GM23338 (cell line): ENCODE data around the gene MPO. TPM values are rescaled to one million over a fixed set of nuclear protein-coding genes. Genes with fewer than 3 reads are reported as not detected.

ENCODE experiments used
- ATAC-seq: fragments of 200-7000 bp; cut with Tn5 transposase; 3 replicates; pipeline ENCODE4 v1.9.1; 2020
- DNase-seq: peaks from one replicate; pipeline ENCODE4 v3.0.0-alpha.2; 2015; ENCODE audit warnings: low spot score
- H2AFZ ChIP-seq: fragments of 200-600 bp; sonication (generic); 2 replicates; pipeline ENCODE4 v1.8.0; 2016; ENCODE audit warnings: antibody characterized with exemption, mild to moderate bottlenecking, moderate library complexity
- H3F3A ChIP-seq: fragments of 200-600 bp; sonication (generic); replicated peaks from 2 replicates; pipeline ENCODE4 v1.8.0; 2017; ENCODE audit warnings: antibody characterized with exemption, mixed run types, low read depth
- H3K27ac ChIP-seq: fragments of 200-600 bp; sonication (generic); 2 replicates; pipeline ENCODE4 v1.6.1; 2016; ENCODE audit warnings: low read depth
- H3K27me3 ChIP-seq: fragments of 200-600 bp; sonication (generic); 2 replicates; pipeline ENCODE4 v1.8.0; 2016; ENCODE audit warnings: mild to moderate bottlenecking, mixed run types, moderate library complexity; ENCODE audit not compliant: insufficient read depth
- H3K36me3 ChIP-seq: fragments of 200-600 bp; sonication (generic); 2 replicates; pipeline ENCODE4 v1.8.0; 2016; ENCODE audit warnings: mild to moderate bottlenecking; ENCODE audit not compliant: insufficient read depth
- H3K4me1 ChIP-seq: fragments of 200-600 bp; sonication (generic); 2 replicates; pipeline ENCODE4 v1.8.0; 2016; ENCODE audit warnings: mild to moderate bottlenecking, moderate library complexity; ENCODE audit not compliant: insufficient read depth
- H3K4me2 ChIP-seq: fragments of 200-600 bp; sonication (generic); 2 replicates; pipeline ENCODE4 v1.7.1; 2017; ENCODE audit warnings: mixed run types
- H3K4me3 ChIP-seq: fragments of 200-600 bp; sonication (generic); 2 replicates; pipeline ENCODE4 v1.6.1; 2016; ENCODE audit warnings: mixed run types
- H3K79me2 ChIP-seq: fragments of 200-600 bp; sonication (generic); replicated peaks from 2 replicates; pipeline ENCODE4 v1.8.0; 2017; ENCODE audit warnings: mild to moderate bottlenecking; ENCODE audit not compliant: insufficient read depth
- H3K9me2 ChIP-seq: fragments of 200-600 bp; sonication (generic); 2 replicates; pipeline ENCODE4 v1.8.0; 2017; ENCODE audit not compliant: insufficient read depth
- H4K20me1 ChIP-seq: fragments of 200-600 bp; sonication (generic); replicated peaks from 2 replicates; pipeline ENCODE4 v1.8.0; 2017; ENCODE audit warnings: mild to moderate bottlenecking; ENCODE audit not compliant: insufficient read depth
- H3K27ac Mint-ChIP-seq: 2 replicates; pipeline ENCODE4 v1.8.0; 2020; ENCODE audit warnings: inconsistent platforms, mild to moderate bottlenecking, moderate library complexity, mixed read lengths
- H3K27me3 Mint-ChIP-seq: 3 replicates; pipeline ENCODE4 v1.8.0; 2022; ENCODE audit warnings: low read depth, mild to moderate bottlenecking, moderate library complexity, mixed read lengths, inconsistent platforms; ENCODE audit not compliant: insufficient read depth, poor library complexity
- H3K36me3 Mint-ChIP-seq: 3 replicates; pipeline ENCODE4 v1.8.0; 2021; ENCODE audit warnings: low read depth, mild to moderate bottlenecking, inconsistent platforms, moderate library complexity, mixed read lengths
- H3K4me1 Mint-ChIP-seq: 3 replicates; pipeline ENCODE4 v1.8.0; 2020; ENCODE audit warnings: mild to moderate bottlenecking, inconsistent platforms, mixed read lengths
- H3K4me3 Mint-ChIP-seq: 3 replicates; pipeline ENCODE4 v1.8.0; 2021; ENCODE audit warnings: moderate library complexity, mild to moderate bottlenecking, inconsistent platforms, mixed read lengths
- H3K9me3 Mint-ChIP-seq: 3 replicates; pipeline ENCODE4 v1.8.0; 2020; ENCODE audit warnings: moderate library complexity, mild to moderate bottlenecking, inconsistent platforms, mixed read lengths
- CREB1 ChIP-seq: fragments of 250-450 bp; sonication (Bioruptor Pico); IDR thresholded peaks from 2 replicates; pipeline ENCODE4 v1.5.0; 2020; ENCODE audit warnings: low read depth, mild to moderate bottlenecking, moderate library complexity
- CTCF ChIP-seq, 2 experiments: fragments of 200-600 bp in 1 of 2; sonication (generic) in 1 of 2; conservative IDR thresholded peaks; 2 replicates each; pipeline versions ENCODE4 v1.5.1 to v1.6.1; 2016 to 2017; ENCODE audit warnings: antibody characterized with exemption in 2 of 2, low read depth in 2 of 2, mild to moderate bottlenecking in 2 of 2, moderate library complexity in 1 of 2
- ETS1 ChIP-seq: IDR thresholded peaks from 2 replicates; pipeline ENCODE4 v1.6.1; 2016; ENCODE audit warnings: antibody characterized with exemption
- EZH2 ChIP-seq: fragments of 200-600 bp; sonication (generic); IDR thresholded peaks from one replicate; pipeline ENCODE4 v1.8.0; 2017; ENCODE audit warnings: antibody characterized with exemption, mild to moderate bottlenecking, low read depth; ENCODE audit not compliant: unreplicated experiment
- EZH2phosphoT487 ChIP-seq: fragments of 200-600 bp; sonication (generic); IDR thresholded peaks from one replicate; pipeline ENCODE4 v1.8.1; 2018; ENCODE audit warnings: antibody characterized with exemption; ENCODE audit not compliant: unreplicated experiment
- JUNB ChIP-seq: IDR thresholded peaks from one replicate; pipeline ENCODE4 v1.6.1; 2016; ENCODE audit warnings: antibody characterized with exemption; ENCODE audit not compliant: unreplicated experiment
- POLR2AphosphoS5 ChIP-seq: IDR thresholded peaks from 2 replicates; pipeline ENCODE4 v1.6.1; 2016; ENCODE audit warnings: antibody characterized with exemption, low read depth
- STAT1 ChIP-seq: IDR thresholded peaks from one replicate; pipeline ENCODE4 v1.6.1; 2016; ENCODE audit warnings: antibody characterized with exemption; ENCODE audit not compliant: unreplicated experiment
- ZNF114 ChIP-seq: fragments of 250-450 bp; sonication (Bioruptor Pico); IDR thresholded peaks from 2 replicates; pipeline ENCODE4 v1.5.0; 2020; ENCODE audit warnings: mild to moderate bottlenecking, moderate library complexity
- ZNF331 ChIP-seq: fragments of 250-450 bp; sonication (Bioruptor Pico); IDR thresholded peaks from 2 replicates; pipeline ENCODE4 v1.5.0; 2020; ENCODE audit warnings: low read depth, mild to moderate bottlenecking, moderate library complexity
- long read RNA-seq: library from polyadenylated mRNA; unstranded; transcript quantifications from one replicate; pipeline ENCODE4 v2.0.0, GENCODE V29; 2020; ENCODE audit not compliant: unreplicated experiment
- polyA plus RNA-seq: library from polyadenylated mRNA; unstranded; fragments of >200 nt; fragmentation: Nextera tagmentation; extraction: Ambion mirVana; gene quantifications from 2 replicates; pipeline ENCODE4 v1.2.1, GENCODE V29; 2016
- total RNA-seq: library from RNA; depleted of rRNA; stranded (reverse); fragments of >200 nt; shearing (Covaris generic); gene quantifications from 2 replicates; pipeline ENCODE4 v1.2.3, GENCODE V29; 2014; rRNA removed

Gene MPO
- total RNA-seq (0.12 TPM in 1 of 2 replicates, not detected in the other), polyA plus RNA-seq (0.08 TPM in 1 of 2 replicates, not detected in the other)
- long read RNA-seq, result 0 reads

- Histone ChIP-seq H3K4me1 (peaks cover 20% of the 10 kb centered on the region; the same call in 1 of the 2 replicates), H3K4me3 (no peak within 1 kb of the TSS), H4K20me1 (no peaks in the 10 kb centered on the region), H2AFZ (peak within 1 kb of the TSS; percentile 90), H3K36me3 (no peaks in the 10 kb centered on the region), H3K79me2 (no peaks in the 10 kb centered on the region), H3F3A (no peaks in the 10 kb centered on the region), H3K4me2 (no peak within 1 kb of the TSS), H3K27ac (no peak within 1 kb of the TSS), H3K27me3 (peaks cover 30% of the 10 kb centered on the region), H3K9me2 (peaks cover 5% of the 10 kb centered on the region; the same call in 1 of the 2 replicates)
- DNase-seq (no peak), ATAC-seq (no peak)
- H3K4me1 Mint-ChIP-seq, result peaks cover 25% of the 10 kb centered on the region
- H3K27me3 Mint-ChIP-seq, result peaks cover 23% of the 10 kb centered on the region
- no peak within 1 kb of the TSS for H3K27ac Mint-ChIP-seq
- H3K36me3 Mint-ChIP-seq, result no peaks in the 10 kb centered on the region
- no peaks in the 10 kb centered on the region for H3K9me3 Mint-ChIP-seq
- TF ChIP-seq EZH2, result no peak
- no peak for TF ChIP-seq CTCF (conservative IDR thresholded peaks at IDR 0.05; ENCODE audit: low read depth in 2 of 2)
- no peak for TF ChIP-seq EZH2phosphoT487
- TF ChIP-seq ZNF114, result no peak
- TF ChIP-seq POLR2AphosphoS5, result no peak
- TF ChIP-seq ETS1, result no peak
- TF ChIP-seq JUNB, result no peak
- no peak for TF ChIP-seq CREB1 (CRISPR knock-in tag)
- TF ChIP-seq STAT1, result no peak
- no peak within 1 kb of the TSS for H3K4me3 Mint-ChIP-seq
These were observed at the start of gene MPO for GRCh38 chr17:58280480-58281217. MPO (minus strand) TSS chr17:58280935; CDS start chr17:58280758, 177 bp downstream.

GRCh38 chr17:58329810-58330537 lies 49.2 kb upstream of the MPO start:
- DNase-seq, result no peak
- H3K27me3 ChIP-seq, result peaks cover 6% of the 10 kb centered on the region
- H3K9me2 ChIP-seq, result 0 out of 2 replicates have a peak, but pooled peaks cover 8% of the 10 kb centered on the region
- no peaks in the 10 kb centered on the region for H3K79me2 ChIP-seq
- Mint-ChIP-seq H3K9me3 (no peaks in the 10 kb centered on the region; the same call in 2 of the 3 replicates), H3K4me3 (no peak overlapping the region), H3K27ac (0 out of 2 replicates have a peak overlapping the region, but pooled peaks have one; percentile 41), H3K36me3 (no peaks in the 10 kb centered on the region), H3K27me3 (peaks cover 34% of the 10 kb centered on the region), H3K4me1 (peaks cover 60% of the 10 kb centered on the region)
- no peak overlapping the region for H3K4me2 ChIP-seq
- no peak overlapping the region for H2AFZ ChIP-seq
- no peak for ATAC-seq
- peaks cover 3% of the 10 kb centered on the region; the same call in 1 of the 2 replicates for H3F3A ChIP-seq
- H3K4me3 ChIP-seq, result no peak overlapping the region
- H3K4me1 ChIP-seq, result peaks cover 38% of the 10 kb centered on the region
- H4K20me1 ChIP-seq, result no peaks in the 10 kb centered on the region
- H3K27ac ChIP-seq, result no peak overlapping the region
- H3K36me3 ChIP-seq, result no peaks in the 10 kb centered on the region
- TF ChIP-seq JUNB, result no peak
- no peak for TF ChIP-seq POLR2AphosphoS5
- TF ChIP-seq ZNF331 (CRISPR knock-in tag), result no peak
- no peak for TF ChIP-seq STAT1
- TF ChIP-seq EZH2, result no peak
- TF ChIP-seq ETS1, result no peak
